GM12892 (cell line): Measurements from ENCODE around the gene RELL2.

Experiments
- POLR2A ChIP-seq: IDR thresholded peaks from 2 replicates; pipeline ENCODE4 v1.6.1; 2011; ENCODE audit warnings: low read depth, low read length, control low read depth
- POLR2AphosphoS5 ChIP-seq: IDR thresholded peaks from 2 replicates; pipeline ENCODE4 v1.6.1; 2011; ENCODE audit warnings: low read depth, low read length, control low read depth

- TF ChIP-seq POLR2AphosphoS5 (no peak), POLR2A (no peak)
These were observed 19.7 kb upstream of the RELL2 start for GRCh38 chr5:141617128-141617527.
